MM.1S (cell line): ENCODE data around the gene TENM4.

Source experiments
- DNase-seq: peaks from one replicate; pipeline ENCODE4 v3.0.0-alpha.2; 2015
- H2AFZ ChIP-seq: fragments of 300-600 bp; sonication (generic); 2 replicates; pipeline ENCODE4 v1.6.0; 2016; ENCODE audit warnings: antibody characterized with exemption, low read length
- H3F3A ChIP-seq: fragments of 300-600 bp; sonication (generic); 2 replicates; pipeline ENCODE4 v1.6.1; 2016; ENCODE audit warnings: mild to moderate bottlenecking, antibody characterized with exemption, low read length, moderate library complexity, mixed read lengths; ENCODE audit not compliant: insufficient read depth
- H3K27ac ChIP-seq: fragments of 300-600 bp; sonication (generic); 2 replicates; pipeline ENCODE4 v1.5.1; 2016; ENCODE audit warnings: mild to moderate bottlenecking, low read length
- H3K27me3 ChIP-seq: fragments of 300-600 bp; sonication (generic); replicated peaks from 2 replicates; pipeline ENCODE4 v1.6.0; 2016; ENCODE audit warnings: low read length; ENCODE audit not compliant: insufficient read depth
- H3K36me3 ChIP-seq: fragments of 300-600 bp; sonication (generic); replicated peaks from 2 replicates; pipeline ENCODE4 v1.6.1; 2016; ENCODE audit warnings: mild to moderate bottlenecking, low read length, mixed read lengths; ENCODE audit not compliant: insufficient read depth
- H3K4me1 ChIP-seq: fragments of 300-600 bp; sonication (generic); 2 replicates; pipeline ENCODE4 v1.6.1; 2016; ENCODE audit warnings: low read length, mixed read lengths
- H3K4me2 ChIP-seq: fragments of 300-600 bp; sonication (generic); 2 replicates; pipeline ENCODE4 v1.6.0; 2016; ENCODE audit warnings: low read depth, low read length
- H3K4me3 ChIP-seq: fragments of 300-600 bp; sonication (generic); 2 replicates; pipeline ENCODE4 v1.5.1; 2016; ENCODE audit warnings: low read length, mixed read lengths
- H3K79me2 ChIP-seq: fragments of 300-600 bp; sonication (generic); 2 replicates; pipeline ENCODE4 v1.6.1; 2016; ENCODE audit warnings: mixed run types, low read length, mixed read lengths
- H3K9ac ChIP-seq: fragments of 300-600 bp; sonication (generic); 2 replicates; pipeline ENCODE4 v1.6.1; 2016; ENCODE audit warnings: low read length, mixed read lengths
- H3K9me2 ChIP-seq: fragments of 300-600 bp; sonication (generic); replicated peaks from 2 replicates; pipeline ENCODE4 v1.6.1; 2016; ENCODE audit warnings: mild to moderate bottlenecking, low read length, mixed read lengths; ENCODE audit not compliant: insufficient read depth
- H3K9me3 ChIP-seq: fragments of 300-600 bp; sonication (generic); replicated peaks from 2 replicates; pipeline ENCODE4 v1.6.1; 2016; ENCODE audit warnings: mild to moderate bottlenecking, low read length, mixed read lengths; ENCODE audit not compliant: insufficient read depth
- H4K20me1 ChIP-seq: fragments of 300-600 bp; sonication (generic); 2 replicates; pipeline ENCODE4 v1.6.1; 2016; ENCODE audit warnings: mild to moderate bottlenecking, low read length, moderate library complexity, mixed read lengths; ENCODE audit not compliant: insufficient read depth
- EZH2 ChIP-seq: fragments of 300-600 bp; sonication (generic); optimal IDR thresholded peaks from 2 replicates; pipeline ENCODE3; 2017; ENCODE audit warnings: low read depth, mild to moderate bottlenecking, antibody characterized with exemption, low read length, mixed read lengths
- EZH2phosphoT487 ChIP-seq: fragments of 300-600 bp; sonication (generic); IDR thresholded peaks from 2 replicates; pipeline ENCODE4 v1.6.1; 2018; ENCODE audit warnings: antibody characterized with exemption, low read length
- TF ChIP-seq, protein P1 (sequence below): fragments of 300-600 bp; sonication (generic); IDR thresholded peaks from 2 replicates; pipeline ENCODE4 v1.5.1; 2016; ENCODE audit warnings: antibody characterized with exemption, low read length, mixed read lengths

TENM4 gene

DNA sequence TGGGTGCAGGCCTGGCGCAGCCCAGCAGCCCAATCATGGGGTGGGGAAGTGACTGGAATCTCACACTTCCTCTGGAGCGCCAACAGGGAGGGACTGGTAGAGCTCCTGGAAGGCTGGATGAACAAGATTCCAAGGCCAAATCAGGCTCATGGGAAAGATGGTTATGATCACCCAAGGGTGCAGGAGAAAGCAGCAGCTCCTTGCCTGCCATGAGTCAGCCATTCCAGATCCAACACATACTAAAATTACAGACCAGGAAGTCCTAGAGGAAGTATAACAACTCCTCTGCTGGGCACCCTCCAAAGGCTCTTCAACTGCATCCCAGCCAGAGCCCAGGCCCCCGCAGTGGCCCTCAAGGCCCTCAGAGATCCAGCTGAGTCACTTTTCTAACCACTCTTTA is 427.3 kb downstream of the TENM4 start:
- no peaks in the 10 kb centered on the region for H4K20me1 ChIP-seq
- no peak overlapping the region for H2AFZ ChIP-seq
- TF ChIP-seq EZH2phosphoT487 (no peak), EZH2 (no peak)
- TF ChIP-seq, protein P1, sequence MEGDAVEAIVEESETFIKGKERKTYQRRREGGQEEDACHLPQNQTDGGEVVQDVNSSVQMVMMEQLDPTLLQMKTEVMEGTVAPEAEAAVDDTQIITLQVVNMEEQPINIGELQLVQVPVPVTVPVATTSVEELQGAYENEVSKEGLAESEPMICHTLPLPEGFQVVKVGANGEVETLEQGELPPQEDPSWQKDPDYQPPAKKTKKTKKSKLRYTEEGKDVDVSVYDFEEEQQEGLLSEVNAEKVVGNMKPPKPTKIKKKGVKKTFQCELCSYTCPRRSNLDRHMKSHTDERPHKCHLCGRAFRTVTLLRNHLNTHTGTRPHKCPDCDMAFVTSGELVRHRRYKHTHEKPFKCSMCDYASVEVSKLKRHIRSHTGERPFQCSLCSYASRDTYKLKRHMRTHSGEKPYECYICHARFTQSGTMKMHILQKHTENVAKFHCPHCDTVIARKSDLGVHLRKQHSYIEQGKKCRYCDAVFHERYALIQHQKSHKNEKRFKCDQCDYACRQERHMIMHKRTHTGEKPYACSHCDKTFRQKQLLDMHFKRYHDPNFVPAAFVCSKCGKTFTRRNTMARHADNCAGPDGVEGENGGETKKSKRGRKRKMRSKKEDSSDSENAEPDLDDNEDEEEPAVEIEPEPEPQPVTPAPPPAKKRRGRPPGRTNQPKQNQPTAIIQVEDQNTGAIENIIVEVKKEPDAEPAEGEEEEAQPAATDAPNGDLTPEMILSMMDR: no peak
- H3K79me2 ChIP-seq: no peaks in the 10 kb centered on the region
- no peak overlapping the region for H3K4me2 ChIP-seq
- H3K9me2 ChIP-seq: no peaks in the 10 kb centered on the region
- H3K4me1 ChIP-seq: no peaks in the 10 kb centered on the region
- no peaks in the 10 kb centered on the region for H3K9me3 ChIP-seq
- no peak overlapping the region for H3K9ac ChIP-seq
- H3F3A ChIP-seq: no peaks in the 10 kb centered on the region
- H3K27me3 ChIP-seq: no peaks in the 10 kb centered on the region
- no peaks in the 10 kb centered on the region for H3K36me3 ChIP-seq
- no peak overlapping the region for H3K27ac ChIP-seq
- H3K4me3 ChIP-seq: no peak overlapping the region
- DNase-seq: no peak

DNA sequence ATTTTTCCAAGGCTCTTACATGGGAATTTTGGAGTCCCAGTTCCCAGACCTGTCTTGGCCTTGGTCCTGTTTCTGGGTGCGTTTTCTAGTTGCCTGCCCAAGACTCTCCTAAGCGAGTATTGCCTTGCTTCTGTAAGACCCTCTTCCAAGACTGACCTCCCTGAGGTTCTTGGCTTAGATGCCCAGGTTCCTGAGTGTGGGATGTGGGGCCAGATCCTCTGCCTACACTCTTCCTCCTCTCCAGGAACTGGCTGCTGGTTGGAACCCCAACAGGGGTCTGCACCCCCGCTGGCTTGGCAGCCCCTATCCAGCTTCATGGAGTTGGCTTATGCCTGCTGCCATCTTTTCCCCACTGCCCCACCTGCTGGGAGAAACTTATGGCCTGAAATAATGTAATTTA is 429.5 kb downstream of the TENM4 start:
- Histone ChIP-seq H2AFZ (no peak overlapping the region), H3K4me3 (no peak overlapping the region), H3K9me3 (no peaks in the 10 kb centered on the region), H3K36me3 (no peaks in the 10 kb centered on the region), H3K27ac (no peak overlapping the region), H4K20me1 (no peaks in the 10 kb centered on the region), H3K9ac (no peak overlapping the region), H3K4me2 (no peak overlapping the region), H3K27me3 (no peaks in the 10 kb centered on the region), H3K79me2 (no peaks in the 10 kb centered on the region), H3K9me2 (no peaks in the 10 kb centered on the region), H3F3A (no peaks in the 10 kb centered on the region), H3K4me1 (no peaks in the 10 kb centered on the region)
- no peak for DNase-seq
- TF ChIP-seq EZH2: no peak
- TF ChIP-seq EZH2phosphoT487: no peak
- TF ChIP-seq, protein P1: no peak

GRCh38 chr11:79007771-79008402 is 432.9 kb downstream of the TENM4 start:
- Histone ChIP-seq H3K9me2 (no peaks in the 10 kb centered on the region), H3K27ac (no peak overlapping the region), H3K9ac (no peak overlapping the region), H3K79me2 (no peaks in the 10 kb centered on the region), H3K4me1 (no peaks in the 10 kb centered on the region), H3K4me2 (no peak overlapping the region), H3K36me3 (no peaks in the 10 kb centered on the region), H2AFZ (no peak overlapping the region), H3K27me3 (no peaks in the 10 kb centered on the region), H3K9me3 (no peaks in the 10 kb centered on the region), H3F3A (no peaks in the 10 kb centered on the region), H3K4me3 (no peak overlapping the region), H4K20me1 (no peaks in the 10 kb centered on the region)
- DNase-seq: no peak
- TF ChIP-seq, protein P1: no peak
- TF ChIP-seq EZH2phosphoT487: no peak
